GM18909 (cell line): Measurements from ENCODE around the gene RXRA.

ENCODE experiments used
- ATAC-seq: cut with Tn5 transposase; IDR thresholded peaks from one replicate; pipeline ENCODE4 v1.9.1; 2021; ENCODE audit warnings: mild to moderate bottlenecking; ENCODE audit not compliant: unreplicated experiment, poor library complexity

RXRA gene

DNA sequence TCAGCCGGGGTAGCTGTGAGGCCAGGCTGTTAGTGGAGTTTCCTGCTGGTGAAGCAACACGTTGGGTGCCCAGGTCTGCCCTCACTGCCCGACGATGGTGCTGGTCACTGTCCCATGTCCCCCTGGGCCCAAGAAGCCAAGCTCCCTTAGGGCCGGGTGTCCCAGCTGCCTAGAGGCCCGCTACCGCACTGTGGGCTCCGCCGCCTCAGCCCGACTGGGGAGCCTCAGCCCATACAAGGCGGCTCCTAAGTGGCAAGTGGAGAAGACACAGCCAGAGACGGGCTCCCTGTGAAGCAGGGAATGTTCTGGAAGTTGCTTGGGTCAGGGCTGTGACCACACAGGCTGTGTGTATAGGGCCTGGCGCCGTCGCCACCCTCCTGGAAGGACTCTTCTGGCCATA is 96.9 kb downstream of the RXRA start:
- no peak for ATAC-seq

DNA sequence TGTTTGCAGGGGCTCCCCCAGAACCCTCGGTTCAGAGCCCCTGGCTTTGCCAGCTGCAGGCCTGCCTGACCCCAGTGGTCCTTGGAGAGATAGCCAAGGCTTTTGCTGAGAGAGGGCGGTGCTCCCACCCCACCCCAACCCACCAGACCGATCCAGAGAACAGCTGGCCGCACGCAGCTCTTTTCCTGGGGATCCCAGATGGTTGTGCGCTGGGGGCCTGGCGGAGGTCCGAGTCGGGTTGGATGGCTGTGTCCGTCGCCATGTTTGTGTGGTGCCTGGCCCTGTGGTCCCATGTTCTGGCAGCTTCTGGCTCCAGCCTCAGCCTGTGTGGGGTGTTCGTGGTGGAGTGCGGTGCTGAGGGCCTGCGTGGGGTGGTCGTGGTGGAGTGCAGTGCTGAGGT is 97.5 kb downstream of the RXRA start:
- no peak for ATAC-seq

DNA sequence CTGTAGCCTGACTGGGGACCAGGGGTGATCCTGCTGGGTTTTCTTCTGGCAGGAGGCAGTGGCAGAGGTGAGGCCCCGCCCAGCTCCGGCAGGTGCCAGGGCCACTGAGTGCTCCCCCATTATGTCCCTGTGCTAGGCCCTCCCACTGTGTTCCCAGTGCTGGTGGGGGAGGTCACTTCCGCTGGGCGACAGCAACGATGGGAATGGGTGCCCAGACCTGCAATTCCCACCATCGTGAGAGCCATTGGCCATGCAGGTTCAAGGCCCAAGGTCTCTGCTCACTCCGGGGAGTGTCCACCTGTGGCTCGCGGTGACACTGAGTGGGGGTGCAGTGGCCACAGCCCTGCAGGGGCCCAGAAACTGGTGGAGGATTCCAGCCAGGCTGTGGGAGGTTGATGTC is 98.6 kb downstream of the RXRA start:
- no peak for ATAC-seq

DNA sequence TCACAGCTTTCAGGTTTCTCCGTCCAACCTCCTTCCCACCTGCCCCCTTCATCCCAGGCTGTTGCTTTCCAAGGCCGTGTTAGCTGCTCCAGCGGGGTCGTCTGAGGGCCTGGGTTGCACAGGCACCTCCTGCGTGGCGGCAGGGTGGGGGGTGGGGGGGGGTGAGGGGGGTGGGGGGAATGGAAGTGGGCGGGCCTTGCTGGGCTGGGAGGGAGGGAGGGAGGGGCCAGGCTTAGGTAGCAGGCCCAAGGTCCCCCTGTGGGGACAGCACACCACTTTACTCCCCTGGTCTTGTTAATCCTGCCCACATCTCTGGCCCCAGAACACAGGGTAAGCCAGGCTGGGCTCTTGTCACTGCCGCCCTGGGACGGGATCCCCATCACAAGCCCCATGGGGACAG is 99.1 kb downstream of the RXRA start:
- no peak for ATAC-seq

DNA sequence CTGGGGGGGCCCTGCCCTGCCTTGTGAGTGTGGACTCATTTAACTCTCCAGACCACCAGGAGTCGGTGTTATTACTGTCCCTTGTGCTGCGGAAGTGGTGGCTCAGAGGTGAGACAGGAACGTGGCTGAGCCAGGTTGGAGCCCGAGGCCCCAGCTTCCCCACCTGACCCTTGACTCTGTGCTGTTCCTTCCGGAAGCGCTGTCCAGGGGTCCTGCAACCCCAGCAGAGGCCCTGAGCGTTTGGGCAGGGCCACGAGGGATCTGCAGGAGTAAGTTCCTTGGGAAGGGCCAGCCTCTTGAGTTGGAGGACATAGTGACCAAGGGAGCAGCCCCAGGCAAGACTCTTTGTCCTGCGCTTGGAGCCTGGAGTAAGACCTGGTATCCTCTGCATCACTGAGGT is 99.6 kb downstream of the RXRA start:
- no peak for ATAC-seq

DNA sequence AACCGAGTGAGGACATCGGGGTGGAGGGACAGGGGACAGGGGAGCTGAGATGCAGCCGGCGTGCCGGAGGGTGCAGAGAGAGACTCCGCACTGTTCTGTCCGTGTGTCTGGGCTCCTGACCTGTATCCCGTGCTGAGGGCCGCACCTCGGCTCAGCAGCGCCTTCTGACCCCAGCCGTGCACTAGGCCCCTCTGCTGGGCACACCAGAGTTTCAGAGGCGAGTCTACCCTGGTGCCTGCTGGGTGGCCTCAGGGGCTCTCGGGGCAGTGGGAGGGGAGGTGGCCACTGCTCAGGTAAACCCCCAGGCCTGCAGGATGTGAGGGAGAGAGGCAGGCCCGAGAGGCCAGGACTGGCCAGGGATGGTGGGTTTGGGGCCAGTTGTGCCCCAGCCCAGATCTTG is 100.2 kb downstream of the RXRA start:
- no peak for ATAC-seq

DNA sequence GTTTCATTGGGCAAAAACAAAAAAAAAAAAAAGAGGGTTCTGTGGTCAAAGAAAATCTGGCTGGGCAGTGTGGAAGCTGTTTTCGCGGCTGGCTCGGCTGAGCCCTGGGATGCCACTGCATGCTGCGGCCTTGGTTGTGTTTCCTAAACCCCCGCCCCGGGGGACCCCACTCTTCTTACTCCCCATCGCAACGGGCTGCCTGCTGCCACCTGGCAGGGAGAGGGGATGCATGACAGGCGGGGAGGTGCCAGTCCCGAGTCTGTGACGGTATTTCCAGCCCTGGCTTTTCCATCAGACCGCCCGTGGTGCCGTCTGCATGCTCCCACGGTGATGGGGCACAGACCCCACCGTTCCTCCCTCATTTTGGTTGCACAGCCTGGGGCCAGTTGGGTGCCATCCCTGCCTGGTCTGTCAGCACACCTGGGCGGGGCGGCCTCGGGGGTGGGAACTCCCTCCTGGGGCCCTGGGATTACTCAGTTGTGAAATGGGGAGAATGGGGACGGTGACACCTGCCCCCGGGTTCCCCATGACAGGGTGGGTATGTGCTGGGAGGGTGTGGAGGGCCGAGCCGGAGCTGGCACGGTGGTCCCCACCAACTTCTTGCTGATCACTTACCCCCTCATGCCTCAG is 101.0 kb downstream of the RXRA start:
- ATAC-seq = no peak

DNA sequence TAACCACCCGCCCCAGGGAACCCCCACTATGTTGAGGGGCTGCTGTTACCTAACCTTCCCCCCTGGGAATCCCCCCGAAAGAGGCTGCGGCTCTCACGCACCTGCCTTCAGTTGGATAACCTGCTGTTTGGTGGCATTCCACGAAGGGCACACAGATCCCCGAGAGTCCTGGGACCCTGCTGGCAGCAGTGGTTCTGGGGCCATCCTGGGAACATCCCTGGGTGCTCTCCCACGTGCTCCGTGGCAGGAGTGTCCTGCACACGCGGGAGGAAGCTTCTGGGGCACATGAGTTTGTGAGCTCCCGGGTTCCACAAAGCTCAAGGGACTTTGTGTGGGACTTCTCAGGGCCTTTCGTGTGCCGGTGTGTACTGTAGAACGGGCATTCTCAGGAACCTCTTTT is 102.3 kb downstream of the RXRA start:
- no peak for ATAC-seq

DNA sequence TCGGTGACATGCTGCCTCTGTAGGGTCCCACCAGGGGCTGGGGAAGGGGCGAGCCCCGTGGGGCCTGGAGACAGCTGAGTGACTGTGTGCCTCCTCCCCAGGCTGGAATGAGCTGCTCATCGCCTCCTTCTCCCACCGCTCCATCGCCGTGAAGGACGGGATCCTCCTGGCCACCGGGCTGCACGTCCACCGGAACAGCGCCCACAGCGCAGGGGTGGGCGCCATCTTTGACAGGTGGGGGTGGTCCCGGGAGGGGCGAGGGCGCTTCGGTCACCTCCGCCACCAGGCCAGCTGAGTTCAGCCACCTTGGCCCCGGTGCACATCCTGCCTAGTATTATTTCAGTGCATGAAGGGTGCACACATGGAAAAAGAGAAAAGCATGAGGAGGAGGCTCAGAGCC is 102.8 kb downstream of the RXRA start:
- no peak for ATAC-seq

DNA sequence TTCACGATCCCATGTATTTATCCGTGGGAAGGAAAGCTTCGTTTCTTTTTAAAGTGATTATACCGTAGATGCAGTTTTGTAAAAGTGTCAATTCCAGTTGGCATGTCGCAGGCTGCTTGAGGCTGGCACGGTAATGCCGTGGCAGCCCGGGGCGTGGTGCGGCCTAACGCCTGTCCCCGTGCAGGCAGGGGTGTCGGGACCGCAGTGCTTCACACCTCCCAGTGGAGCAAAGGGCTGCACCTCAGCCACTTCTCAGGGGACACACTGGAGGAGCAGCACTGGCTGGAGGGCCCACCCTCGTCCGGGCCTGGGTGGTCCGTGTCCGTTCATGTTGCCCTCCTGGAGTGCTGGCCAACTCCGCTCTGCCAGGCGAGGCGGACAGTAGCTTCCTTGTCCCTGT is 103.2 kb downstream of the RXRA start:
- ATAC-seq = no peak

DNA sequence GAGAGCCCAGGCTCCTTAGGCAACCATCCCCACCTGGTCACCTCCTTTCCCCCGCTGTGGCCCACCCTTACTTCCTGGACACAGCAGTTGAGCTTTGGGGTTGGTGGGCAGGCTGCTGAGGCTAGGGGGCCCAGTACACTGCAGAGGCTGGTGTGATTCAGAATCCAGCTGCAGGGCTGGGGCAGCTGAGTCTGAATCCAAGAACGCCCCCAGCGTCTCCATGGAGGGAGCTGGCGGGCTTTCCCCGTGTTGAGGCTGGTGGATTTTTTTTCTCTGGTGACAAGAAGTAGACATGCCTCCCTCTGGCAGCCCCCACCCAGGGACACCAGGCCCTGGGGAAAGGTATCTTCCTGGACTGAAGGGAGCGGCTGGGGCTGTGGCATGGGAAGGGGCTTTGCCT is 104.8 kb downstream of the RXRA start:
- ATAC-seq = no peak

DNA sequence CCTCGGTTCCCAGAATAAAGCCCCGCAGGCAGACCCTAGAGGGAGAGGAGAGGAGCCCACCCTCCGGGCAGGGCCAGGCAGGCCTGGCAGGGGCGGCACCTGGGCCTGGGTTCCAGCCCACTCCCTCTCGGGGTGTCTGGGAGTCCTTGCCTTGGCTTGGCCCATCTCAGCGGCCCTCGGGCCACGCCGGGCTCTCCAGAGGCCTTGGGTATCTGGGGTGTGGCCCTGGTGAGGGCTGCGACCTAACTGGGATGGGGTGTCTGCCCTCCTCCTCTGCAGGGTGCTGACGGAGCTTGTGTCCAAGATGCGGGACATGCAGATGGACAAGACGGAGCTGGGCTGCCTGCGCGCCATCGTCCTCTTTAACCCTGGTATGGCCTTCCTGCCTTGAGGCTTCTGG is 105.4 kb downstream of the RXRA start:
- no peak for ATAC-seq

DNA sequence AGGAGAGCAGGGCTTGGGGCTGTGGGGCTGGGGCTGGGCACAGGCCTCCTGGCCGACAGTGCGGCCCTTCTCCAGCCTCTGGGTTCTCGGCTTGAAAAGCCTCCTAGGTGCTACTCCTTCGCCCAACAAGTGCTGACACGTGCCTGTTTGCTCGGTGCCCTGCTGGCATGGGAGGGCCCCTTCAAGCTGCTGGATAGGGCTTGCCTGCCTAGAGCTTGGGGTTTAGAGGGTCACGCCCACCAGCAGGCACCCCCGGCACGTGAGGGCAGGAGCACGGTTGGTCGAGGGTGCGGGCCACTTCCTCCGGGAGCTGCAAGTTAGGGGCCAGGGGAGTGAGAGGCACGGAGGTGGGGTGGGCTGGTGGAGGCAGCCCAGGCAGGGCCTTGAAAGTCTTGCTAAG is 106.2 kb downstream of the RXRA start:
- no peak for ATAC-seq

DNA sequence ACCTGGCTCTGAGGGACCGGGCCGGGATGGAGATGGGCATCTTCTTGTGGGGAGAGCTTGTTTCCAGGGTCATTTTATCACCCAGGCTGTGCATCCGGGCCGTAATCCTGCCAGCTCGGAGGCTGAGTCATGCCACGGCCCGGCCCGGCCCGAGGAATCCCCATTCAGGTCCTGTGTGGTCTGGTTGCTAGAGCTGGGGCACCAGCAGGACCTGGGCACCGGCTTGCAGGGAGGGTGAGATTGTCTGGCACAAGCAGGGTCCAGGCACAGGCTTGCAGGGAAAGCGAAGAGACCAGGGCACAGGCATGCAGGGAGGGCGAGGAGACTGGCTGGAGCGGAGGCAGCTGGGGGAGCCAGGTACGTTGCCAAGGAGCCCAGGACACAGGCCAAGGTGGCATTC is 106.8 kb downstream of the RXRA start:
- ATAC-seq = no peak

DNA sequence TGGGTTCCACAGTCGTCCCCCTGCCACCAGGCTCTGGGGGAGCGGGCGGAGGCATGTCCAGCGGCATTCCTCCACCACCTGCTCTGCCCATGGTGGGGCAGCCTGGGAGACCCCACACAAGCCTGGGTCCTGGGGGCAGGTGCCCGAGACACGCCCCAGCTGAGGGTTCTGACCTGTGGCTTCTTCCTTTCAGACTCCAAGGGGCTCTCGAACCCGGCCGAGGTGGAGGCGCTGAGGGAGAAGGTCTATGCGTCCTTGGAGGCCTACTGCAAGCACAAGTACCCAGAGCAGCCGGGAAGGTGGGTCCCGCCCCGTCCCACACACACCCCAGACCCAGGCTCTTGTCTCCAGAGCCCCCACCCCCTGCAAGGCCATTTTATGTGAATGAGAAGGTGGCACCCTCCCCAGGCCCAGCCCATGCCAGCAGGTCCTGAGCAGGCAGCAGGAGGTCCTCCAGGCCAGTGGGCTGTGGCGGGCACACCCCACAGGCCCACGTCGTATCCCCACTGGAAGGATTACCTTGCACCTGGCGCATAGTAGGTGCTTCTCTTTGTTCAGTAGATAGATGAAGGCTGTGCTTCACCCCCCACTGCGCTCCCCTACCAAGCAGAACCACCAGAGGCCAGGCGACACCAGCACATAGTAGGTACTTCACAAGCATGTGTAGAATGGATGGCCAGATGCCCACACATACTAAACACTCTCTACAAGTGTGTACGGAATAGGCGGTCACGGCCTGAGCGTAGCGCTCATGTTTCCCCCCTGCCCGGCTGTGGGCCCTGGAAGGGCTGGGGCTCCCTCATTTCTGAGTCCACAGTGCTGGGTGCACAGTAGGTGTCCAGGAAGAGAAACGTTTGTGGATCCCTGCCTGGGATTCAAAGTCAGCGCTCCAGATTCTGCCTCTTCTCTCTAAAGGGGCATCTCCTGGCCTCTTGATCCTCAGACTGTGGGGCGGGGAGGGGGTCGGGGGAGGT is 107.9 kb downstream of the RXRA start:
- ATAC-seq = no peak

DNA sequence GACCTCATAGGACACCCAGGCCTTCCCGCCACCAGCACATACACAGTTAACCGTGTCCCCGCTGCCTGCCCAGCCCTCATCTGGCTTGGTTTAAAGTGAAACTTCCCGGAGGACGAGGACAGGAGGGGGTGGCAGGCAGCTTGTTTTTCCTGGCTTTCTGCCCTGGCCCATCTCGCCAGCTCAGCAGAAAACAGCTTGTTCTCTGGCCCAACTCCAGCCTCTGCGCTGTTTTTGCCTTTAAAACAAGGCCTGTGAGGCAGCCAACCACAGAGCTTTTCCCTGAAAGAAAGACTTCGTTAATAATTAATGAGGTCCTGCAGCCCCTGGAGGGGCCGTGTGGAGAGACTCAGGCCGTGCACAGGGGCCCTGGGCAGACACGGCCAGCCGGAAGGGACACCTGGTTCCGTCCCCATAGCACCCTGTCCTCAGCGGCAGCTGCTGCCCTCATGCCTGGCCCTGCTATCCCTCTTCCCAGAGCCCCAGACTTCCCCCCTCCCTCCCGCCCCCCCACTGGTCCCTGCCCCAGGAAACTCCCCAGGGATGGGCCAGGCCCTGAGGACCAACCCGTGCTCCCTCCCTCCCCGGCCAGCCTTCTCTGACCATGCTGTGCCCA is 108.7 kb downstream of the RXRA start:
- no peak for ATAC-seq

DNA sequence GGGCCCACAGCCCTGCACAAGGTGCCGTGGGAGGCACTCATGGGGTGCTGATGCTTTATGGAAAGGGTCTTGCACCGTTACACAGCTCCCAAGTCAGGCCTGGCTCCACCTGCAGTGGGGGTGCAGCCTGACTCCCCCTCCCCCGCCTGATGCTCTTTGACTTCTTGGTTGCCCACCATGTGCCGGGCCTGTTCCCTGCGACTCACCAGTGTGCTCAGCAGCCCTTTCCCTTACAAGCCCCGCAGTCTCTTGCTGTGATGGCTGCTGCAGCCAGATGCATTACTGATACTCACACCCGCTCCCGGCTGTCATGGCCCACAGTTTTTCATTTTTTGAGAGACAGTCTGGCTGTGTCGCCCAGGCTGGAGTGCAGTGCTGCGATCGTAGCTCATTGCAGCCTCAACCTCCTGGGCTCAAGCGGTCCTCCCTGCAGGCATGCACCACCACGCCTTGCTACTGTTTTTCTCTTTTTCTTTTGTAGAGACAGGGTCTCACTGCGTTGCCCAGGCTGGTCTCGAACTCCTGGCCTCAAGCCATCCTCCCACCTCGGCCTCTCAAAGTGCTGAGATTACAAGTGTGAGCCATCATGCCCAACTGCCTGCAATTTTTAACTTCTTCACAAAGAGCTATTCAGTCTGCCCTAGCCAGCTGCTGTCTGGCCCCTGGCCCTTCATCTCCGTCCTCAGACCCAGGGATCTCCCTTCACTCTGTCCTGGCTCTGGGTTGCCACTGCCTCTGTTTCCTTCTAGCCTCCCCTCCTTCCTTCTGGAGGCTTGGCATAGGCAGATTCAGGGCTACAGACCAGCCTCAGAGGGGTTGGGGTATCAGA is 109.5 kb downstream of the RXRA start:
- ATAC-seq = no peak

DNA sequence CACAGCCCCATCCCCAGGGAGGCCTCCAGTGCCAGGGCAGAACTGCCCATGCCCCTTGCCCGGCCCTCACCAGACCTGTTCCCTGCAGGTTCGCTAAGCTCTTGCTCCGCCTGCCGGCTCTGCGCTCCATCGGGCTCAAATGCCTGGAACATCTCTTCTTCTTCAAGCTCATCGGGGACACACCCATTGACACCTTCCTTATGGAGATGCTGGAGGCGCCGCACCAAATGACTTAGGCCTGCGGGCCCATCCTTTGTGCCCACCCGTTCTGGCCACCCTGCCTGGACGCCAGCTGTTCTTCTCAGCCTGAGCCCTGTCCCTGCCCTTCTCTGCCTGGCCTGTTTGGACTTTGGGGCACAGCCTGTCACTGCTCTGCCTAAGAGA is 110.1 kb downstream of the RXRA start:
- ATAC-seq = no peak

DNA sequence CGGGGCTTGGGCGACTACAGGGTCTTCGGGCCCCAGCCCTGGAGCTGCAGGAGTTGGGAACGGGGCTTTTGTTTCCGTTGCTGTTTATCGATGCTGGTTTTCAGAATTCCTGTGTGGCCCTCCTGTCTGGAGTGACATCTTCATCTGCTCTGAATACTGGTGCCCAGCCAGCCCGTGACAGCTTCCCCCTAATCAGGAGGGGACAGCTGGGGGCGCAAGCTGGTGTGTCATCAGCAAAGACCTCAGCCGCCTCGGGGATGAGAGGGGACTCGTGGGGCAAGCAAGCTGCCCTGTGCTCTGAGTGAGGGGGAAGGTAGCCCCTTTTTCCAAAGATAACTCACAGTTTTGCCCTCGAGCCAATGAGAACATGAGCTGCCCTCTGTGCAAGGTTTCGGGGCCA is 110.7 kb downstream of the RXRA start:
- no peak for ATAC-seq

DNA sequence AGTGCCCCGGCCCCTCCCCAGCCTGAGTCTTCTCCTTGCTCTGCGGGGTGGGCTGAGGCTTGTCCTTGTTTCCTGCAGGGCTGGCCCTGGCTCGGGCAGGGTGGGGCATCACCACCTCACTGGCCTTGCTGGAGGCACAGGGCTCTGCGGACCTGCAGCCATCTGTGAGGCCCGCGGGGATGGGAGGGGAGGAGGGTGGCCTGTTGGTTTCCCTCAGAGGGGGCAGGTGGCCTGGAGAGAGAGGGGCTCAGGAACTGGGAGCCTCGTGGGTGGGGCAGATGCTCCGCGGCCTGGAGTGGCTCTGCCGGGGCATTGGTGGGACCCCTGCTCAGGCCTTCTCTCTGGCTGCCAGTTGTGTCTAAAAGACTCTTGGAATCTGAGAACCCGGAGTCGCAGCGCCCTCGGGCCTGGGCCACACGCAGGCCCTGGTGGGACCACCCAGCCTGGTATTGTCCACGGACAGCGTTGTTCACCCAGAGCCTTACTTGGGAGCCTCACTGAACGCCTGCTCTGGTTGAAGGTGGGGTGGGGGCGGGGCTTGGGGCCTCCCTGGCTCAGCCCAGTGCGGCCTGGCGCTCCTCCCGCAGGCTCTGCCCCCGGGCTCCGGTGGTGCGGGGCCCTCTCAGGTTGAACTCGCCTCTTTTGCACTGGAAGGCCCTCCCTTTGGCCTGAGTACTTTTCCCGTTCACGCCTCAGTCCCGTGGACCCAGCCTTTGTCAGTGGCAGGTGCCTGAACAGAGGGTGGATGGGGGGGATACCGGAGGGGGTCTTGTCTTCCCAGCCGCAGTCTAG is 111.3 kb downstream of the RXRA start:
- no peak for ATAC-seq
